Measurements from ENCODE around the gene SLX4IP. TPM values are rescaled to one million over a fixed set of nuclear protein-coding genes. Genes with fewer than 3 reads are reported as not detected.

SLX4IP gene
- total and polyA plus RNA-seq, 2 of the 13 experiments (the other 11 are each of a cell fraction or from before 2014, with no cell fraction given) = 3.6 to 7.3 TPM

DNA sequence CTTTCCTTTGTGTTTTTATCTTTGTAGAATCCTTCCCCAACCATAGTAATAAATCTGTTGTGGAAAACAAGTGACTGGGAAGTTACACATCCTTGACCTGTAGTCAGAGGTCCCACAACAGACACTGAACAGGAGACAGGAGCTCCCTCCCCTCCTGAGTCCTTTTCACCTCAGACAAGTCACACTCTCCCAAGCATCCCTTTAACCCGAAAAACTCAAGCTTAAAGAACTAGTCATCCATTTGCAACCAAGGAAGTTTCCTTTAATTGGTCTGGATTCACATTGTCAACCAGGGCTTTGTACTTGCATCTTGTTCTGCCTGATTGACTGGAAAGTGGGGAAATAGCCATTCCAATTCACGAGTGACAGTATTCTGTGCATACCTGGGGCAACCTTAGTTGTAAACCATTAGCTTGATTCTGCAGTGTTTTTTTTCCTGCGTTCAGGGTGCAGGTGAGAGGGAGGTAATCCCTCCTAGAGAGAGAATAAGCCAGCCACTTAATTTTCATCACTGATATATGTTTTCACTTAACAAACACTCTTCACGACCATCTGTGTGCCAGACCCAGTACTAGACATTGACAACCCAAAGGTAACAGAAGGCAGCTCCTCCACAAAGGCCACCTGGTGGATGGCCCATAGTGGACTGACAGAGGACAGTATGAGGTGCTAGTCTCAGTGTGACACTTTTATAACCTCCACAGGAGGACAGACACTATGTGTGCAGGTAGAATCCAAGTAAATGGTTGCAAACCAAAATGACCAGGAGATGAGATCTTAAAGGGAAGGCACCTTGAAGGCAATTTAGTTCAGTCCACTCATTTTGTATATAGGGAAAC, 112.4 kb downstream of the SLX4IP start (continued):
- TF ChIP-seq ZNF652 (CRISPR knock-in tag; IDR thresholded peaks at IDR 0.05; ENCODE audit: borderline replicate concordance, low read depth) = 0 out of 2 replicates have a peak, but pooled peaks have one; percentile 37
- 0 out of 2 replicates have a peak, but pooled peaks have one; percentile 14 for TF ChIP-seq TGIF2 (CRISPR knock-in tag; IDR thresholded peaks at IDR 0.05)
- TF ChIP-seq TP53 (CRISPR knock-in tag; conservative IDR thresholded peaks at IDR 0.05) = peak; percentile 58; the same call in 1 of the 2 replicates
- TF ChIP-seq ZNF3 (CRISPR knock-in tag; IDR thresholded peaks at IDR 0.05) = peak; percentile 56; the same call in 1 of the 2 replicates
- TF ChIP-seq NR2F1 (CRISPR knock-in tag; IDR thresholded peaks at IDR 0.05) = no peak
- TF ChIP-seq DNMT1 (CRISPR knock-in tag; IDR thresholded peaks at IDR 0.05) = no peak
- TF ChIP-seq ZNF773 (CRISPR knock-in tag; IDR thresholded peaks at IDR 0.05; ENCODE audit: borderline replicate concordance) = 0 out of 2 replicates have a peak, but pooled peaks have one; percentile 24
- no peak for TF ChIP-seq FOSL1 (CRISPR knock-in tag; IDR thresholded peaks at IDR 0.05; ENCODE audit: borderline replicate concordance)
- TF ChIP-seq NONO (IDR thresholded peaks at IDR 0.05) = no peak
- no peak for TF ChIP-seq NONO (CRISPR knock-in tag; conservative IDR thresholded peaks at IDR 0.05)
- TF ChIP-seq RARA (CRISPR knock-in tag; IDR thresholded peaks at IDR 0.05) = peak; percentile 31; the same call in 1 of the 2 replicates
- TF ChIP-seq AKAP8 (CRISPR knock-in tag; IDR thresholded peaks at IDR 0.05) = no peak
- no peak for TF ChIP-seq NFE2 (CRISPR knock-in tag; IDR thresholded peaks at IDR 0.05)
- TF ChIP-seq ZNF615 (CRISPR knock-in tag; IDR thresholded peaks at IDR 0.05; ENCODE audit: borderline replicate concordance) = no peak
- 0 out of 2 replicates have a peak, but pooled peaks have one; percentile 7 for TF ChIP-seq ZNF12 (CRISPR knock-in tag; IDR thresholded peaks at IDR 0.05)
- no peak for TF ChIP-seq ZBTB7B (CRISPR knock-in tag; IDR thresholded peaks at IDR 0.05)
- TF ChIP-seq, protein P1, sequence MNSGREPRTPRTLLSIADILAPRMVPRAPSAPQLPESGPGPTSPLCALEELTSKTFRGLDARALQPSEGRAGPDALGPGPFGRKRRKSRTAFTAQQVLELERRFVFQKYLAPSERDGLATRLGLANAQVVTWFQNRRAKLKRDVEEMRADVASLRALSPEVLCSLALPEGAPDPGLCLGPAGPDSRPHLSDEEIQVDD (CRISPR knock-in tag; IDR thresholded peaks at IDR 0.05; ENCODE audit: borderline replicate concordance) = no peak
- no peak for TF ChIP-seq JUN (CRISPR knock-in tag; IDR thresholded peaks at IDR 0.05)
- no peak for TF ChIP-seq ZNF432 (CRISPR knock-in tag; IDR thresholded peaks at IDR 0.05; ENCODE audit: borderline replicate concordance)
- no peak for TF ChIP-seq SP5 (CRISPR knock-in tag; IDR thresholded peaks at IDR 0.05; ENCODE audit: borderline replicate concordance, low read depth)
- peak; percentile 39; the same call in 1 of the 2 replicates for TF ChIP-seq ZFP37 (CRISPR knock-in tag; IDR thresholded peaks at IDR 0.05; ENCODE audit: borderline replicate concordance)
- peak; percentile 79; the same call in 1 of the 2 replicates for TF ChIP-seq ZNF670 (CRISPR knock-in tag; IDR thresholded peaks at IDR 0.05; ENCODE audit: borderline replicate concordance)
- TF ChIP-seq TBL1XR1 (IDR thresholded peaks at IDR 0.05; ENCODE audit: borderline replicate concordance, low read length, partially characterized antibody) = no peak
- no peak for TF ChIP-seq REL (CRISPR knock-in tag; conservative IDR thresholded peaks at IDR 0.05)
- no peak for TF ChIP-seq EEA1 (CRISPR knock-in tag; IDR thresholded peaks at IDR 0.05; ENCODE audit: borderline replicate concordance)
- no peak for TF ChIP-seq RFX3 (CRISPR knock-in tag; IDR thresholded peaks at IDR 0.05)
- no peak for TF ChIP-seq ZNF34 (CRISPR knock-in tag; IDR thresholded peaks at IDR 0.05; ENCODE audit: borderline replicate concordance)
- TF ChIP-seq ASH2L (IDR thresholded peaks at IDR 0.05; ENCODE audit: insufficient read length, low read depth, low read length) = peak; percentile 58
- no peak for TF ChIP-seq TAF15 (IDR thresholded peaks at IDR 0.05; ENCODE audit: low read depth, low read length, poor library complexity, severe bottlenecking)
- no peak for TF ChIP-seq STAG1 (CRISPR knock-in tag; IDR thresholded peaks at IDR 0.05)
- no peak for TF ChIP-seq MIER3 (CRISPR knock-in tag; IDR thresholded peaks at IDR 0.05; ENCODE audit: borderline replicate concordance)
- TF ChIP-seq ETS1 (CRISPR knock-in tag; IDR thresholded peaks at IDR 0.05) = no peak
